PC-9 (cell line): ENCODE measurements around the gene OR5B3.

ENCODE experiments used
- CTCF ChIP-seq: fragments of 200-600 bp; sonication (generic); conservative IDR thresholded peaks from 2 replicates; pipeline ENCODE4 v1.6.1; 2017; ENCODE audit warnings: mixed run types, antibody characterized with exemption, mild to moderate bottlenecking, moderate library complexity
- EZH2 ChIP-seq: fragments of 200-600 bp; sonication (generic); IDR thresholded peaks from 2 replicates; pipeline ENCODE4 v1.8.0; 2017; ENCODE audit warnings: antibody characterized with exemption, low read depth

DNA sequence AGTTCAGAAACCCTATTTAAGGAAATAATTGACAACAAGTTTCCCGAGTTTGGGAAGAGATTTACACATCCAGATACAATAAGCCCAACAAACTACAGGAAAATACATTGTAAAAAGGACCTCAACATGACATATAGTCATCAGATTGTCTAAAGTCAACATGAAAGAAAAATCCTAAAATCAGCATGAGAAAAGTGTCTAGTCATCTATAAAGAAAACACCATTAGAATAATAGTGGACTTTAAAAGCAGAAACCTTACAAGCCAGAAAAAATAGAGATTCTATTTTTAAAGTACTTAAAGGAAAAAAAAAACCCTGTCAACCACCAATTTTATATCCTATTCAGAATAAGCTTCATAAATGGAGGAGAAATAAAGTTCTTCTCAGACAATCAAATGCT is 22.6 kb upstream of the OR5B3 start:
- no peak for TF ChIP-seq CTCF
- no peak for TF ChIP-seq EZH2
